K562 (cell line): ENCODE results near the gene GP1BA. TPM values are rescaled to one million over a fixed set of nuclear protein-coding genes. Genes with fewer than 3 reads are reported as not detected.

Experiments
- ATAC-seq: fragments of 200-7000 bp; cut with Tn5 transposase; 3 replicates; pipeline ENCODE4 v1.9.1; 2020; ENCODE audit warnings: moderate library complexity
- BruUV-seq: library from RNA; stranded (reverse); fragments of 400-500 nt; replicated peaks from 2 replicates; lab custom pipeline; 2021; lab: Mats Ljungman, UMichigan
- CTCF ChIA-PET: fragments of 300-600 bp; formaldehyde crosslinking; extraction: SDS; loops from one replicate; lab custom pipeline; 2021; ENCODE audit warnings: low intra/inter-chr PET ratio; lab: Yijun Ruan, JAX
- POLR2A ChIA-PET: fragments of 300-600, 350-650 bp; sonication (Branson Sonifier 250); formaldehyde crosslinking; extraction: SDS; loops from one replicate; lab custom pipeline; 2021; ENCODE audit warnings: antibody characterized with exemption, inconsistent platforms; lab: Yijun Ruan, JAX
- DNase-seq, 4 experiments: peaks; one replicate each; pipeline versions ENCODE4 v3.0.0 to v3.0.0-alpha.2; 2011 to 2018; ENCODE audit warnings: low spot score in 3 of 4, mixed read lengths in 3 of 4; ENCODE audit errors: extremely low read depth in 1 of 4
- FAIRE-seq: peaks from 2 replicates; lab custom pipeline; 2011; peaks lifted over from hg19 to GRCh38; lab: Jason Lieb, UNC
- H2AFZ ChIP-seq: 2 replicates; pipeline ENCODE4 v1.6.0; 2011; ENCODE audit warnings: low read depth, low read length, control low read depth, inconsistent platforms
- H3K27ac ChIP-seq: fragments of 200-600 bp; 3 replicates; pipeline ENCODE4 v1.8.0; 2011; ENCODE audit warnings: low read depth, mild to moderate bottlenecking, control low read depth, inconsistent platforms, low read length, moderate library complexity, mixed read lengths; ENCODE audit errors: extremely low read depth
- H3K27me3 ChIP-seq, 2 experiments: fragments of 300-600 bp in 1 of 2; 2 replicates in 1 of 2; 3 replicates in 1 of 2; pipeline versions ENCODE4 v1.6.0 to v1.8.0; 2011; ENCODE audit warnings: inconsistent platforms in 2 of 2, low read length in 2 of 2, mild to moderate bottlenecking in 1 of 2, mixed read lengths in 1 of 2, moderate library complexity in 1 of 2; ENCODE audit not compliant: control insufficient read depth in 2 of 2, insufficient read depth in 2 of 2
- H3K36me3 ChIP-seq: fragments of 300-600 bp; 3 replicates; pipeline ENCODE4 v1.8.0; 2011; ENCODE audit warnings: mild to moderate bottlenecking, low read length, inconsistent platforms; ENCODE audit not compliant: control insufficient read depth, insufficient read depth
- H3K4me1 ChIP-seq, 2 experiments: fragments of 200-600 bp in 1 of 2; replicated peaks in 1 of 2; 2 replicates in 1 of 2; 3 replicates in 1 of 2; pipeline versions ENCODE4 v1.5.1 to v1.8.0; 2011; ENCODE audit warnings: inconsistent platforms in 2 of 2, low read length in 2 of 2, mild to moderate bottlenecking in 1 of 2, mixed read lengths in 1 of 2, moderate library complexity in 1 of 2; ENCODE audit not compliant: control insufficient read depth in 2 of 2, insufficient read depth in 2 of 2
- H3K4me2 ChIP-seq: 2 replicates; pipeline ENCODE4 v1.6.1; 2011; ENCODE audit warnings: low read length, control low read depth, inconsistent platforms, mixed read lengths; ENCODE audit not compliant: insufficient read depth
- H3K4me3 ChIP-seq: fragments of 200-600 bp; sonication (generic), shearing (Covaris generic); 2 replicates; pipeline ENCODE4 v1.5.1; 2016; ENCODE audit warnings: control low read depth, inconsistent platforms
- H3K79me2 ChIP-seq: fragments of 200-600 bp; 3 replicates; pipeline ENCODE4 v1.8.0; 2011; ENCODE audit warnings: low read length, inconsistent platforms; ENCODE audit not compliant: control insufficient read depth, insufficient read depth
- H3K9ac ChIP-seq, 2 experiments: 2 replicates each; pipeline versions ENCODE4 v1.6.0 to v1.6.1; 2011; ENCODE audit warnings: low read depth in 2 of 2, low read length in 2 of 2, control low read depth in 1 of 2, inconsistent platforms in 1 of 2, mild to moderate bottlenecking in 1 of 2, mixed read lengths in 1 of 2; ENCODE audit not compliant: insufficient read depth in 1 of 2
- H3K9me1 ChIP-seq: one replicate; pipeline ENCODE4 v1.6.0; 2011; ENCODE audit warnings: inconsistent platforms, mild to moderate bottlenecking, low read length, moderate library complexity; ENCODE audit not compliant: control insufficient read depth, insufficient read depth
- H3K9me3 ChIP-seq: replicated peaks from 2 replicates; pipeline ENCODE4 v1.5.1; 2011; ENCODE audit warnings: low read depth, low read length, inconsistent platforms; ENCODE audit not compliant: control insufficient read depth, insufficient read depth
- H4K20me1 ChIP-seq: replicated peaks from 2 replicates; pipeline ENCODE4 v1.6.1; 2011; ENCODE audit warnings: low read length, inconsistent platforms, mixed read lengths; ENCODE audit not compliant: control insufficient read depth, insufficient read depth
- E2F6 ChIP-seq, 2 experiments: IDR thresholded peaks; 2 replicates each; pipeline ENCODE4 v1.6.1; 2011; ENCODE audit warnings: borderline replicate concordance in 1 of 2, control low read depth in 1 of 2, low read depth in 1 of 2, low read length in 1 of 2, mild to moderate bottlenecking in 1 of 2, mixed read lengths in 1 of 2, moderate library complexity in 1 of 2; ENCODE audit not compliant: insufficient read depth in 1 of 2, insufficient read length in 1 of 2, poor library complexity in 1 of 2, severe bottlenecking in 1 of 2; ENCODE audit errors: extremely low read depth in 1 of 2
- HDGF ChIP-seq: fragments of 450-650 bp; IDR thresholded peaks from 2 replicates; pipeline ENCODE4 v1.6.1; 2016
- HMBOX1 ChIP-seq: sonication (generic); IDR thresholded peaks from 2 replicates; pipeline ENCODE4 v1.6.1; 2016
- JUNB ChIP-seq: fragments of 450-650 bp; formaldehyde crosslinking; conservative IDR thresholded peaks from 2 replicates; pipeline ENCODE4 v1.4.0; 2020; ENCODE audit warnings: mild to moderate bottlenecking
- KLF1 ChIP-seq: fragments of 450-650 bp; IDR thresholded peaks from 2 replicates; pipeline ENCODE4 v1.6.1; 2016; ENCODE audit warnings: missing genetic modification characterization, missing compliant biosample characterization
- KLF10 ChIP-seq: fragments of 250-450 bp; sonication (Bioruptor Pico); IDR thresholded peaks from 2 replicates; pipeline ENCODE4 v1.6.1; 2021; ENCODE audit warnings: matching md5 sums
- NKRF ChIP-seq: fragments of 450-650 bp; IDR thresholded peaks from 2 replicates; pipeline ENCODE4 v1.6.1; 2016; ENCODE audit warnings: borderline replicate concordance
- PHF8 ChIP-seq: fragments of 200-600 bp; sonication (generic); IDR thresholded peaks from 2 replicates; pipeline ENCODE4 v1.6.1; 2012; ENCODE audit warnings: mixed run types, mild to moderate bottlenecking, inconsistent platforms, low read length, moderate library complexity, borderline replicate concordance
- SIN3A ChIP-seq, 2 experiments: fragments of 150-350 bp in 1 of 2; IDR thresholded peaks; 2 replicates each; pipeline ENCODE4 v1.6.1; 2011 to 2016; ENCODE audit warnings: borderline replicate concordance in 2 of 2, low read depth in 2 of 2, low read length in 2 of 2, mild to moderate bottlenecking in 2 of 2, moderate library complexity in 2 of 2; ENCODE audit not compliant: control insufficient read depth in 1 of 2
- ZKSCAN3 ChIP-seq: fragments of 250-450 bp; sonication (Bioruptor Pico); IDR thresholded peaks from 2 replicates; pipeline ENCODE4 v1.4.0; 2020
- ZNF133 ChIP-seq: fragments of 250-450 bp; sonication (Bioruptor Pico); IDR thresholded peaks from 2 replicates; pipeline ENCODE4 v1.4.0; 2020; ENCODE audit warnings: mild to moderate bottlenecking
- ZNF766 ChIP-seq: fragments of 200-800 bp; sonication (Bioruptor generic); conservative IDR thresholded peaks from 2 replicates; pipeline ENCODE4 v1.6.1; 2016; ENCODE audit warnings: missing genetic modification characterization, missing compliant biosample characterization
- WGBS: fragments of 100-300 bp; shearing (Covaris generic); methylation state at CpG from one replicate; pipeline ENCODE4 v1.1.6; 2016; ENCODE audit warnings: low coverage, mixed read lengths; ENCODE audit not compliant: insufficient coverage; ENCODE audit errors: missing lambda C conversion rate; 5-methylcytosine and 5-hydroxymethylcytosine counted together
- in situ Hi-C: fragments of 300-500 bp; cut with MboI; formaldehyde crosslinking; loops from 4 replicates; pipeline ENCODE4 v1.15.0; 2018; ENCODE audit warnings: inconsistent platforms, mixed read lengths
- intact Hi-C: fragments of 100-400 bp; cut with micrococcal nuclease; formaldehyde crosslinking; loops from 2 replicates; pipeline ENCODE4 v1.14.2; 2022
- polyA plus RNA-seq, 8 experiments: library from polyadenylated mRNA; depleted of rRNA in 4 of 8; stranded (reverse) in 5 of 8; unstranded in 3 of 8; fragments of >200 nt; fragmentation: Nextera tagmentation in 2 of 8; fragmentation: Illumina TruSeq in 1 of 8; extraction: Ambion mirVana in 2 of 8; extraction: Trizol in 1 of 8; gene quantifications; 2 replicates each; pipeline versions ENCODE4 v1.2.1 to v1.2.3, GENCODE V29; 2011 to 2014; ENCODE audit warnings: inconsistent platforms in 1 of 8, missing spikeins in 1 of 8
- total RNA-seq, 7 experiments: library from RNA; depleted of rRNA in 6 of 7; stranded (reverse); fragments of >200 nt in 6 of 7; fragmentation: Illumina TruSeq in 2 of 7; extraction: Trizol in 2 of 7; gene quantifications; 2 replicates each; pipeline versions ENCODE4 v1.2.1 to v1.2.3, GENCODE V29; 2011 to 2021; ENCODE audit warnings: low replicate concordance in 1 of 7
- TF ChIP-seq, protein P1 (sequence below): IDR thresholded peaks from 3 replicates; pipeline ENCODE4 v1.6.1; 2011; ENCODE audit warnings: borderline replicate concordance, mild to moderate bottlenecking, moderate library complexity; ENCODE audit not compliant: insufficient read length; ENCODE audit errors: extremely low read depth

Gene GP1BA
- total and polyA plus RNA-seq, 9 of the 15 experiments (the other 6 are each of a cell fraction or from before 2014, with no cell fraction given) = 0.01 TPM; not detected in 8

DNA sequence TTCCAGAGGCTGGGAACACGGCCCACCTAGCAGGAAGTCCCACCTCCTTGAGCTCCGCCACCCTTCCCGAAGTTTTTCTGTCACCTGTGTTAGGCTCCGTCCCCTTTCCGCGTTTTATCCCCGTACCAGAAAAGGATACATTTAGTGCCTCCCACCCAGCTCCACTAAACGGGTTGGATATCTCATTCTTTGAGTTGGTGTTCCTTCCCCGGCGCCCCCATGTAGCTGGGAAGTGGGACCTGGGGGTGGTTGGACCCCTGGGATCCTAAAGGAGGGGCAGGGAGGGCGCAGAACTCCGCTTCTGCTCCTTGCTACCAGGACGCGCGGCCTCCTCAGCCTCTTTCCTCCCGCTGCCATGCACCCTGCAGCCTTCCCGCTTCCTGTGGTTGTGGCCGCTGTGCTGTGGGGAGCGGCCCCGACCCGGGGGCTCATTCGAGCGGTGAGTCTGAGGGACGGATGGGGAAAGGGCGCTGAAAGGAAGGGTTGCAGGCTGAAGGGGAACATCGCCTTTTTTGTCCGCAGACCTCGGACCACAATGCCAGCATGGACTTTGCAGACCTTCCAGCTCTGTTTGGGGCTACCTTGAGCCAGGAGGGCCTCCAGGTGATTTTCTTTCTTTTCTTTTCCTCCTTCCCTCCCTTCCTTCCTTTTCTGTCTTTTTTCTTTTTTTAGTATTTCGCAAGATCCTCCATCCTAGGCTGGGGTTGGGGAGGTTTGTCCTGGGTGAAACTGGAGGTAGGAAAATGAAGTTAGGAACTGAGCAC lies 8.7 kb downstream of the GP1BA start:
- H3K9me3 ChIP-seq = no peaks in the 10 kb centered on the region
- peak; percentile 55 to 81 (median 64) for DNase-seq
- no peaks in the 10 kb centered on the region for H3K9me1 ChIP-seq
- BruUV-seq = TSS peak; percentile 79
- WGBS = 1% methylated on average over 21 of the region's 29 CpGs
- H3K9ac ChIP-seq = peak overlapping the region; percentile 95 to 98
- in situ Hi-C loops (no loop called here), intact Hi-C loops (no loop called here)
- no peak for FAIRE-seq
- H4K20me1 ChIP-seq = peaks cover 8% of the 10 kb centered on the region; the same call in 1 of the 2 replicates
- CTCF ChIA-PET = interaction anchor here (0.6 kb wide), 1 partner anchor 47 kb away, joined by 3 read pairs; the partner anchor contains the start of gene CAMTA2
- H3K27me3 ChIP-seq = no peaks in the 10 kb centered on the region
- H3K36me3 ChIP-seq = peaks cover 70% of the 10 kb centered on the region
- peak overlapping the region; percentile 96 for H3K4me2 ChIP-seq
- ATAC-seq = peak; percentile 35
- peak overlapping the region; percentile 89 for H2AFZ ChIP-seq
- peaks cover 71% of the 10 kb centered on the region for H3K79me2 ChIP-seq
- POLR2A ChIA-PET = interaction anchor here (0.6 to 1.6 kb wide), 11 partner anchors 9 to 161 kb away, joined by 3 to 20 read pairs (median 4); partner anchors contain the start of genes ENO3, PFN1 and SPAG7
- peak overlapping the region; percentile 90 for H3K27ac ChIP-seq
- peak overlapping the region; percentile 96 for H3K4me3 ChIP-seq
- H3K4me1 ChIP-seq = peaks cover 26 to 30% of the 10 kb centered on the region in 2 experiments; a peak in 4 of 5 replicates
- TF ChIP-seq JUNB = no peak
- peak in 1 of 2 experiments; percentile 10 for TF ChIP-seq E2F6 (IDR thresholded peaks at IDR 0.05; ENCODE audit: borderline replicate concordance in 1 of 2, extremely low read depth in 1 of 2, insufficient read depth in 1 of 2, insufficient read length in 1 of 2, low read depth in 1 of 2, low read length in 1 of 2, poor library complexity in 1 of 2, severe bottlenecking in 1 of 2)
- no peak for TF ChIP-seq ZNF133 (CRISPR knock-in tag)
- no peak for TF ChIP-seq ZKSCAN3 (CRISPR knock-in tag)
- no peak for TF ChIP-seq HDGF
- peak; percentile 8; the same call in 1 of the 2 replicates for TF ChIP-seq PHF8
- no peak for TF ChIP-seq SIN3A (IDR thresholded peaks at IDR 0.05; ENCODE audit: borderline replicate concordance in 2 of 2, control insufficient read depth in 1 of 2, low read depth in 2 of 2, low read length in 2 of 2)
- TF ChIP-seq KLF1 = no peak
- TF ChIP-seq ZNF766 (CRISPR knock-in tag) = no peak
- no peak for TF ChIP-seq HMBOX1
- TF ChIP-seq NKRF = peak; percentile 54; the same call in 1 of the 2 replicates
- no peak for TF ChIP-seq KLF10 (CRISPR knock-in tag)
- TF ChIP-seq, protein P1, sequence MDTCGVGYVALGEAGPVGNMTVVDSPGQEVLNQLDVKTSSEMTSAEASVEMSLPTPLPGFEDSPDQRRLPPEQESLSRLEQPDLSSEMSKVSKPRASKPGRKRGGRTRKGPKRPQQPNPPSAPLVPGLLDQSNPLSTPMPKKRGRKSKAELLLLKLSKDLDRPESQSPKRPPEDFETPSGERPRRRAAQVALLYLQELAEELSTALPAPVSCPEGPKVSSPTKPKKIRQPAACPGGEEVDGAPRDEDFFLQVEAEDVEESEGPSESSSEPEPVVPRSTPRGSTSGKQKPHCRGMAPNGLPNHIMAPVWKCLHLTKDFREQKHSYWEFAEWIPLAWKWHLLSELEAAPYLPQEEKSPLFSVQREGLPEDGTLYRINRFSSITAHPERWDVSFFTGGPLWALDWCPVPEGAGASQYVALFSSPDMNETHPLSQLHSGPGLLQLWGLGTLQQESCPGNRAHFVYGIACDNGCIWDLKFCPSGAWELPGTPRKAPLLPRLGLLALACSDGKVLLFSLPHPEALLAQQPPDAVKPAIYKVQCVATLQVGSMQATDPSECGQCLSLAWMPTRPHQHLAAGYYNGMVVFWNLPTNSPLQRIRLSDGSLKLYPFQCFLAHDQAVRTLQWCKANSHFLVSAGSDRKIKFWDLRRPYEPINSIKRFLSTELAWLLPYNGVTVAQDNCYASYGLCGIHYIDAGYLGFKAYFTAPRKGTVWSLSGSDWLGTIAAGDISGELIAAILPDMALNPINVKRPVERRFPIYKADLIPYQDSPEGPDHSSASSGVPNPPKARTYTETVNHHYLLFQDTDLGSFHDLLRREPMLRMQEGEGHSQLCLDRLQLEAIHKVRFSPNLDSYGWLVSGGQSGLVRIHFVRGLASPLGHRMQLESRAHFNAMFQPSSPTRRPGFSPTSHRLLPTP = no peak
